ENCODE results near the gene FAM181A.

The FAM181A gene

DNA sequence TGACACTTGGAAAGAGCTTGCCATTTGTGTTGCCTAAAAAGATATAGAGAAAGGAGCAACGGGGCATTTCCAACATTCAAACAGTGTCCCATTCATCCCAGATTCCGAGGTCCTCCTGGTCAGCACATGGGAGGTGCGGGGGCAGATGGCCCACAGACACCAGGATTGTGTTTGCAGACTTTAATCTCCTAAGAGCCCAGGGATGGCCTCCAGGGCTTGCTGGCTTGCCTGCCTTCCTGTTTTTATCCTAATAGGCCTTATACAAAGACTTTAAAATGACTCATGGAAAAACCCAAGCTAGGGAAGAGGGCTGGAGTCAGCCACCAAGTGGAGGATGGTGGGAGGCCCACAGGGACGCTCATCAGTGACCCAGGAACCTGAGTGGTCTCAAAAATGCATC, 21.5 kb upstream of the FAM181A start:
- DNase-seq: peak; percentile 73

DNA sequence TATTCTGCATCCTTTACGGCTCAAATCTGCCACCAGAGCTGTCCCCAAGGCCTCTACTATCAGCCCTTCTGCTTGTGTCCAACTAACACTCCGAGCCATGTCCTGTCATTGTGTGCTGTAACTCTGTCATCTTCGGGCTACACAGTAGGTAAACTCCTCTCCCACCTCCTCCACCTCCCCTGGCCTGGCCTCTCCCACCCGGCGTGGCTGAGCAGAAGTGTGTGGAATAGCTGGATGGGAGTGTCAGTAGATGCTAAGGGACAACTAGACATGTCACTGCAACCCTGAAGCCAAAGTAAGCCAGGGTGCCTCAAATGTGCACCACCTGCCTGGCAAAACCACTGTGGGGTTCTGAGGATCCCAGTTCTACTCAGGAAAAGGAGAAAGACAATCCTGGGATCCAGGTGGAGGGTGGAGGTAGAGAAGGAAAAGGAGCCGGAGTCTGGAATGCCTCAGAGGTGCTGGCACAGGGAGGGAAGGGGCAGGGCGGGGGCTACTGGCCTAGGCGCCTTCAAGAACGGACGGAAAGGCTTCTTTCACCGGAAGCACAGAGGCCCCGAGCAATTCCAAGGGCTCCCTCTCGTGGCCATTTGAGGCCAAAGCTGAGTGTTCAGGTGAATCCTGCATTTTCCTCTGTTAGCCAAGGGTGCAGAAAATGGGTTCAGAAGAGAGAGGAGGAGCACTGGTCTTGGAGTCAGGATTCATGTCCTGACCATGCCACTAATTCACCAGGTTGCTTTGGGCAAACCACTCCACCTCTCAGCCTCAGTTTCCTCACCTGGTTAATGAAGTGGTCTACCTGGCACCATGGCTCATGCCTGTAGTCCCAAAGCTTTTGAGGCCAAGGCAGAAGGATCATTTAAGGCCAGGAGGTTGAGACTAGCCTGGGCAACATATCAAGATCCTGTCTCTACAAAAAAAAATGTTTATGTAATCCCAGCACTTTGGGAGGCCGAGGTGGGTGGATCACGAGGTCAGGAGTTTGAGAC, 20.5 kb upstream of the FAM181A start:
- DNase-seq: peak; percentile 76

DNA sequence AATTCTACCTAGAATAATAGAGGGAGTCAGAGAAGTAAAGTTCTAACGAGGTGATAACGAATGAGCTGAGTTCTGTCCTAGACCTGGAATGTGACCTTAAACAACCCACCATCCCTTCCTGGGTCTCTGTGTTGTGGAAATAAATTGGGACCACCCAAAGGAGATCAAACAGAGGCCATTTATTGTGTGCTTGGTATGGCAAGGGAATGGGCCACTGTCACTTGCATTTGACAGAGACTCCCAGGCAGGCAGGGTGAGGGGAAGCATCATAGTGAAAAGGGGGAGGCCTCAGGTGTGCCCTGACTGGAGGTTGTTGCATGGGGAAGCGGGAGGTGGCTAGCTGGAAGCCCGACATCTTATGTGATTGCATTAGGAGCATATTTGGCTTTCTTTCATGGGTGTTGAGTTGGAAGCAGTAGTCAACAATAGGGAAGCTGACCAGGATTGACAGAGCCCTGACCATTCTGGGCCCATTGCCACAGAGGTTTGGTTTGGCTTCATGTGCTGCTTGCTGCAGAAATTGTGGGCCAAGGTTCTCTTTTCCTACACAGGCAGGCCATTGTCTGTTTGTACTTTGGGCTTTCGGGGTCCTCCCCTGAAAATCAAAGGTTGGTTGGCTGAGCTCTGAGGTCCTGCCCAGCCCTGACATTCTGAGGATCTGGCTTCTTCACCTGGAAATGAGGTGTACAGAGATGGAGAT, 17.6 kb upstream of the FAM181A start:
- no peak for DNase-seq

DNA sequence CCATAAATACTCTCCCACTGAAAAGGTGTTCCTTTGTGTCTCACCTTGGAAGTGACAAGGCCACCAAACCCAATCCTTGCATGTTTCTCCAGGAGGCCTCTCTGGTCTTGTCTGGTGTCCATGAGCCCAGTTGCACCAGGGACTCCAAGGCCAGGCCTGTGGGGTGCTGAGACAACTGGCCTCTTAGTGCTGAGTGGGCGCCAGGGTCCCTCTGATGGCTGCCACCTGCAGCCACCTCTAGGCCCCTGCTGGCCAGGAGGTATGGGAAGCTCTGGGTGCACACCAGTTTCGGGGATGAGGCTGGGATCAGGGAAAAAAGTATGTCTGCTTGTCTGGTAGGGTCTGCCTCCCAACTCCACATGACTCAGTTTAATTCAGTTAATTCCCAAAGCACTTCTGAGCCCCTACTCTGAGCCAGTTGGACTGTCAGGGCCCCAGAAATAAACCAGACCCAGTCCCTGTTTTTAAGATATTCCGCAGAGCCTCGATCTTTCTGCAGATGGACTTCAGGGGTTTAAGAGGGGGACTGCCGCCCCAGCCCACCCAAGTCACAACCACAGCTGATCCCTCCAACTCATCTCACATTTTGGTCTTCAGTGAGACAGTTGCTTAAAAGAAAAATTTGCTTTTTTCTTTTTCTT, 15.0 kb upstream of the FAM181A start:
- no peak for DNase-seq

DNA sequence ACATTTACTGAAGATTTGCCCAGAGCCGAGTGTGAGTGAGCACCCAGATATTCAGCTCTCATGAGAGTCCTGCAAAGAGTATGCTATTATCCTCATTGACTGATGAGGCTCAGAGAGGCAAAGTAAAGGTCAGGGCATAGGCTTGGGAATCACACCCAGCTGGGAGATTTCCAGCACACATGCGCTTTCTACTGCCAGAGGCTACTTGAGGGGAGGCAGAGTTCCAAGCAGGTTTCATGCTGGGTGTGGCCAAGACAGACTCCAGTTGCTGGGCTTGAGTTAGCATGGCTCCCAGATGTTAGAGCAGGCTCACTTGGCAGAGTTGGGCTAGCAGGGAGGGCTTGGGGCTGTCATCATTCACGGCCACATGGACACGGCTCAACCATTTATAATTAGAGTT, 14.4 kb upstream of the FAM181A start:
- no peak for DNase-seq

DNA sequence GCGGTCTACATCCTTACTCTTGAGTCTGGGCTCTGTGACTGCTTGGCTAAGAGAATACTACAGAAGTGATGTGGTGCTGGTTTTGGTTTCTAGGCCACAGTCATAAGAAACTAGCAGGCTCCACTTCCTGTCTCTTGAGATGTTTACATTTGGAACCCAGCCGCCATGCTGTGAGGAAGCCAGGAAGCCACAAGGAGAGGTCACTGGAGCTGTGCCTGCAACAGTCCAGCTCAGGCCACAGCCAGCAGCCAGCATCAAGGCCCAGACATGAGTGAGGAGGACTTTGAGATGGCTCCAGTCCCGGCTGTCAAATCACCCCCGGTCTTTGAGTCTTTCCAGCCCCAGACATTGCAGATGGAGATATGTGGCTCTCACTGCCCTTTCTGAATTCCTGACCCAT, 12.9 kb upstream of the FAM181A start:
- DNase-seq: no peak

DNA sequence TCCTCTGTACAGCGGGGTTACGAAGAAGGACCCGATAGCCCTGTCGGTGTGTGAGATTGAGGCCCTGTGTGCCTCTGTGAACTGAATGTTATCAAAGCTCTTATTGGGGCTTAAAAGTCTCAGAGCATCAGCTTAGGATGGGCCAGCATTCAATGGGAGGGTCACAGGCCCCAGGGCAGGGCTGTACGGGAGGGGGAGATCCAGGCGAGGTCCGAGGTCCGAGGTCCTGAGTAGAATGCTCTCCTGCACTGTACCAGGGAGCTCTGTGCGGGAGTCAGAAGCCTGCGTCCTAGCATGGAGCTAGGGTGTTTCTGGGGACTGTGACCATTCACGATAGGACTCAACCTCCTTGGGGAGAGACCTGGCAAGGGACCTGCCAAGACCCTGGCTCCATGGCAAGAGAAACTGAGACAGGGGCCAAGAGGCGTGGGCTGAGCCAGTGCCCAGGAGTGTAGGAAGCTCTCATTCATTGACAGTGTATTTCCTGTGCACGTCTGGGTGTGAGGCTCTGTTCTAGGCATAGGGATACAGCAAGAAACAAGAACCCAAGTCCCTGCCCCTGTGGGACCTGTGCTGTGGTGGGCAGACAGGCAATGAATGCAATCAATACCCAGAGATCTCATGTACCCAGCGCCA, 12.0 kb upstream of the FAM181A start:
- no peak for DNase-seq

DNA sequence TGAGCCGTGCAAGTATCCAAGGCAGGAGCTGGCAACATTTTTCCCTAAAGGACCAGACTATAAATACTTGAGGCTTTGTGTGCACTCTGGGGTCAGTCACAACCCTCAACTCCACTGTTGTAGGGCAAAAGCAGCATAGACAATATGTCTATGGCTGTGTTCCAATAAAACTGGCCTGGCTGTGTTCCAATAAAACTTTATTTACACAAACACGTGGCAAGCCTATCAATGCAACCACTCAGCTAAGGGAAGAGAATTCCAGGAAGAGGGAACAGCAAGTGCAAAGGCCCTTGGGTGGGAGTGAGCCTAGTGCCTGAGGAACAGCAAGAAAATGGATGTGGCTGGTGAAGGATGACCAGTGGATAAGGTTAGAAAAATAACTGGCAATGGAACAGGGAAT, 11.3 kb upstream of the FAM181A start:
- no peak for DNase-seq

DNA sequence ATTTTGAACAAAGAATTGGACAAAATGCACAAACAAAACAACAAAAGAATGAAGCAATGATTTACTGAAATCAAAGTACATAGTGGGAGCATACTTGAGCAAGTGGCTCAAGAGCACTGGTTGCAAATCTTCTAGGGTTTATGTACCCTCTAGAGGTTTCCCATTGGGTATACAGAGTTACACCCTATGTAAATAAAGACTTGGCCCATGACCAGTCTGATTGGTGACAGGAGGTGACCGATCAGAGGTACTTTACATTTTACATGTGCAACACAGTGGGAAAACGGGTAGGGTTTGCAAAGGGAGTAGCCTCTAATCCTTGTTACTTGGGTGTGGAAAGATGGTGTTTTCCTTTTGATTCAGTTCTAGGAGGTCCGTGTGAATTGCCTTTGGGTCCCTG, 10.6 kb upstream of the FAM181A start:
- DNase-seq: no peak

DNA sequence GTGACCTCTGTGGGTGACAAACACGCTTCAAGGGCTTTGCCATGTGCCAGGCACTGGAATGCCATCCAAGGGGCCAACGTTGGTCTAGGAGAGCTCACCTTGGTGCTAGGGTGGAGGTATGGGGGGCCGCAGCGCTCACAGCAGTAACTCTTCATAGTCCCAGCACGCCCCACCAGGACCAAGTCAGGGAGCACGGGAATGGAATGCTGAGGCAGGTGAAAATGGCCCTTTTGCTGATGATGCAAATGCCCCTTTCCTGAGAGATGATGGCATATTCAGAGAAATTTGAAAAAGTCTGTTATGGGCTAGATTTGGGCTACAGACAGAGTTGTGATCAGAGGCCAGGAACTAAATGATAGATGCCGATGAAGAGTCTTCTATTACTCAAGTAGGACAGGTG, 10.0 kb upstream of the FAM181A start:
- DNase-seq: no peak

DNA sequence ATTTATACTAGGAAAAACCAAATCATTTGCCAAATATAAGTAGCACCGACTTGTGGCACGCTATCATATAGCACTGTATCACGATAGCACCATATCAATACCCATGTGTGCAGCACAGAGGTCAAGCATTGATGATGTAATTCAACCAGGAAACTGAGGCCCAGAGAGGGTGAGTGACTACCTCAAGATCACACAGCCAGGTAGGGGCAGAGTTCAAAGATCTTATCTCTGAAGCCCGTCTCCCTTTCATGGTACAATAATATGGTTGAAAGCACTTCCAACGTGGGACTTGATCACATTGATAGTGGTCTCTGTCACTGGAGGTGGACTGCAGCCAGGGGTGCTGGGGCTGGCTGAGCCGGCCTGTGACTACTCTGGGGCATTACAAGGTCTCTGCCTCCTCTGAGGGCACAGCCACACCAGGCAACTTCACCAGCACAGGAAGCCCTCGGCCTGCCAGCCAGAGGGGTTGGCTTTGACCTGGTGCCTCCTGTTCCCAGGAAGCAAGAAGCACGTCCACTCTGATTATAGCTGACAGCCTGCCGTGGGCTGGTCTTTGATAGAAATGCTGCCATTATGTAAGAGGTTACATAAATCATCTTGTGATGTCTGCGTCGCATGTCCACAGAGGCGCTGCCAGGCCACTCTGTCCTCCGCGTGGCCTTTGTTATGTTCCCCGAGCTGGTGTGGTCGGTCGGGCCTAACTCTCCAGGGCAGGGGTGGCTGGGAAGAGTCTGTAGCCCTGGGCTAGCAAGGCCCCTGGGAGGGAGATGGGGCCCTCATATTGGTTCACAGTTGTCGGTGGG, 5.9 kb upstream of the FAM181A start:
- DNase-seq: no peak

DNA sequence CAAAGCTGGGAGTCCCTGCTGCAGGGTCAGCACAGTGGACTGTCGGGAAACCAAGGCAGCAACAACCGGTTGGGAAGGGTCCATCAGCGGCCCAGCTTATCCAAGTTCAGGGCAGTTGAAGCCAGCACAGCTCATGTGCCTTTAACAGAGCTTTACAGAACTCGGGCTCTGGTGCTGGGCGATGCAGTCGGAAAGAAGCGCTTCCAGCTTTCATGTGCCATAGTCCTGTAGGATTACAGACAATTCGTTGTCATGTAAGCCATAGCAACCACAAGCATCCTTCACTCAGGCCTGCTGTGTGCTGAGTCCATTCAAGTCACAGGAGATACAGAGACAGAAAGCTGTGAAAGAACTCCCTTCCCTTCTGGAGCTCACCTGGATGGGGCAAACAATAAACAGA, 3.5 kb upstream of the FAM181A start:
- no peak for DNase-seq

DNA sequence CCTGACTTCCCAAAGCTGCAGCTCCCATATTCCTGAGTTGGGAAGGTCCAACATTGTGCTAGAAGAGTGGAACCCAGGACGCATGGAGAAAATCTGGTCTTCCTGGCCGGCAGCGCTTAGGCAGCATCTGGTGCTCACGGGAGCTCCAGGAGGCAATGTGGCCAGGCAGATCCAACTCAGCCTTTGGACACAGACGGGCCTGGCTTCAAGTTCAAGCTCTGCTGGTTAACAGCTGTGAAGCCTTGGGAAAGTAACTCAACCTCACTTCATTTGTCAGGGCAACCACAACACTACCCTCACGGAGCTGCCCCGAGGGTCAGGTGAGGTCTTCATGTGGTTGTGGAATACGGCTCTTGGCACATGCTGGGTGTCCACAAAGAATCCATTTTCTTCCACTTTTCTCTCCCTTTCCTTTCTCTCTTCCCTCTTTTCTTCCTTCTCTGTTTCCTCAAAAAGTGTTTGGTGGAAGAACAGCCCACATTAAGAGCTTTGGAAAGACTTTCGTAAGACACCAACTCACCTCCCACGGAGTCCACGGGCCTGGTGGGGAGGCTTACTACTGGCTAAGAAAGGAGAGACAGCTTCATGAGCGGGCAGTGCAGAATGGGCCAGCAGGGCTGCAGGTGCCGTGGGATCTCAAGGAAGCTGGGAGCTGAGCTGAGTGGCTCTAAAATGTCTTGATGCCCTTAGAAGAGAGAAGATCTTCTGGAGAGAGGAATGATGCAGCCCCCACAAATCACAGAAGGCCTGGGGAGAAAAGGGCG, 2.4 kb upstream of the FAM181A start:
- DNase-seq: no peak

DNA sequence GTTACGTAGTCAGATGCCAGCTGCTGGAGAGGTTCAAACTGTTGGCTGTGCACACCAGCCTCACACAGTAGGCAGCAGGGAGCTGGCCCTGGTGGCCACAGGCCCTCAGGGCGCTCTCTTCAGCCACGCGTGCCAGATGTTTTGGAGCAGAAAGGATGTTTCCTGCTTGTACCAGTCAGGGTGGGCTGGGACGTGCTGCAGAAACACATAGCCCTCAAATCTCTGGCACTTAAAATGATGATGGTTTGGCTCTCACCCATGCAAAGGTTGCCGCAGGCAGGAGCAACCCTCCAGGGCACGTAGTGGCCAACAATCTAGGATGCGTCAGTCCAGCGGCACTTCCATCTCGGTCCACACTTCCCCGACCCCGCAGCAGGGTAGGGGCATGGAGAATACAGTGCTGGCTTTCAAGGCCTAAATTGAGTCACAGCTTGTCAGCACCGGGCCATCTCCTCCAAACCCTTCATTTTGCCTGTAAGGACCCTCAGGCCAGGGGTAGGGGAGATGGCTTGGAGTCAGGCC, 1.7 kb upstream of the FAM181A start:
- no peak for DNase-seq

DNA sequence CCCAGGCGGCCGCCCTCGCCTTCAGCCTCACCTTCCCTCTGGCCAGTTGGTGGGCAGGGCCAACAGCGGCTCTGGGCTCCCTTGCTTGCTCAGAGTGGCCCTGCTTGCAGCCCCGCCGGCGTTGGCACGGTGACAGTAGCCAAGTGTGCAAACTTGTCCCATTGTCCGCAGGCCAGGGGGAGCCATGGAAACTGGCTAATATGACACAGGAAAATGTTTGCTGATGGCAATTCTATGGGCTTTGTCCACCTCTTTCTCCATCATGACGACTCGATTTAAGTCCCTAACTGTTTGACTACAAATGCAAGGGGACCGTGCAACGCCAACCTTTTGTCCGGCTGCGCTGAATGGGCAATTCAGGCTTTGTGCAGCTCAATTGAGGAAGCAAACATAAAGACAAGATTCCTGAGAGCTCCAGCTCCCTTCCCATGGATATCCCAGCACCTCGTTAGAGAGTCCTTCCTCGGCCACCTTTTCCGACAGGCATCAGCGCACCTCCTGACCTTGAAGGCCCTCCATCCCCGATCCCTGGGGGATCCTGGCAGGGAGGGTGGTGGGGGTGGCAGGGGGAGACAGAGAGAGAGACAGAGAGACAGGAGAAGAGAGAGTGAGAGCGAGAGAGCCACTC, 785 bp upstream of the FAM181A start:
- no peak for DNase-seq

DNA sequence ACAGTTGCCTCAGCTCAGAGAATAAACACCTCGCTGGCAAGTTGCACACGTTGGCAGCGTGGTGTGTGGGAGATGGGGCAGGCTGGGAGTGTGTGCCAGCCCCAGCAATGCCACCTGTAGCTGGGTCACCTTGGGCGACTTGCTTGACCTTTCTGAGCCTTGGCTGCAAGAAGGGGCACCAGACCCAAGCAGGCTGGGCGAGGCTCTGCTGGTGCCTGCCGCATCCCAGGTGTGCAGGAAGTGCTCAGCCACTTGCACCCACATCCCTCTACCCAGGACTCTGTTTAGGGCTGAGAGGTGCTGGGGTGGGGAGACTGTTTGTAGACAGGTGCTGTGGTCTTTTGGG, 629 bp downstream of the FAM181A start:
- no peak for DNase-seq

DNA sequence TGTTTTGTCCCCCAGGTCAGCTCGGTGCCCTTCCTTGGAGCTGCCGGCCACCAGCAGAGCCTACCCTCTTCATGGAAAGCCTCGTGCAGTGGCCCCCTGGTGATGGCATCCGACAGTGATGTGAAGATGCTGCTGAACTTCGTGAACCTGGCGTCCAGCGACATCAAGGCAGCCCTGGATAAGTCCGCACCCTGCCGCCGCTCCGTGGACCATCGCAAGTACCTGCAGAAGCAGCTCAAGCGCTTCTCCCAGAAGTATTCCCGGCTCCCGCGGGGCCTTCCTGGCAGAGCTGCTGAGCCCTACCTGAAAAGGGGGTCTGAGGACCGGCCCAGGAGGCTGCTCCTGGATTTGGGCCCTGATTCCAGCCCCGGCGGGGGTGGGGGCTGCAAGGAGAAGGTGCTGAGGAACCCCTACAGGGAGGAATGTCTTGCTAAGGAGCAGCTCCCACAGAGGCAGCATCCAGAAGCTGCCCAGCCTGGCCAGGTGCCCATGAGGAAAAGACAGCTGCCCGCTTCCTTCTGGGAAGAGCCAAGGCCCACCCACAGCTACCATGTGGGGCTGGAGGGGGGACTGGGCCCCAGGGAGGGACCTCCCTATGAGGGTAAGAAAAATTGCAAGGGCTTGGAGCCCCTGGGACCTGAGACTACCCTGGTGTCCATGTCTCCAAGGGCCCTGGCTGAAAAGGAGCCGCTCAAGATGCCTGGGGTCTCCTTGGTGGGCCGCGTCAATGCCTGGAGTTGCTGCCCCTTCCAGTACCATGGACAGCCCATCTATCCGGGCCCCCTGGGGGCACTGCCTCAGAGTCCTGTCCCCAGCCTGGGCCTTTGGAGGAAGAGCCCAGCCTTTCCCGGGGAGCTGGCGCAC, 1.3 kb downstream of the FAM181A start:
- no peak for DNase-seq

DNA sequence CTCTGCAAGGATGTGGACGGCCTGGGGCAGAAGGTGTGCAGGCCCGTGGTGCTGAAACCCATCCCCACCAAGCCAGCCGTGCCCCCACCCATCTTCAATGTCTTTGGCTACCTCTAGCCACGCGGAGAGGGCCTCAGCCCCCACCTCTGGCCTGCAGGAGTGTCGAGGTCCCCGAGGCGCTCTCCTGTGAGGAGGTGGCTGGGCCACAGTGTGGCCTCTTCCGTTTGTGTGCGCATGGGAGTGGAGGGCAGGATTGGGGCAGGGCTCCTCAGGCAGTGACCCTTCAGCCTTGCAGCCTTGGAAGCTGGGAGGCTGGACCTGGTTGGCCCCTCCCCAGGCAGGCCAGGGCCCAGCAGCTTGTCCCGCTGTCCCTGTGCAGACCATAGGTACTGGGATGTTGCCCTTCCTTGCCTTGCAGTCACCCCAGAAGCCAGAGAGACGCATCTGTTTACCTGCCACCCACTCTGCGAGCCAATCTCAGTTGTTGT, 1.9 kb downstream of the FAM181A start:
- DNase-seq: no peak

DNA sequence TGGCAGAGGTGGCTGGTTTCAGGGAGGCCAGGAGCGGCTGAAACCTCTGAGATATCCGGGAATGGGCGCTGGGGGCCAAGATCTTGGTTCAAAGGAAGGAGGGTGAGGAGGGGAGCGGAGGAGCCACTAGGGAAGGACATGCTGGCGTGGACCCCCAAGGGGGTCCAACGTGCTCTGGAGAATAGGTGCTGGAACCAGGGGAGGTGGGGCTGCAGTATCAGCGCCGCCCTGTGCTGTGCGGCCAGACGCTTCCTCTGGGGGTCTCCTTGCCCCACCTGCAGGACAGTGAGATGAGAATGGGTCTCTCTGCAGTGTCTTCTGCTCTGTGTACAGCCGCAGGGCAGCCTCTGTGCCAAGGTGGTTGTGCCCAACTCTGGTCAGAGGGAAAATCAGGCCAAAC, 2.5 kb downstream of the FAM181A start:
- no peak for DNase-seq

Data from NCI-H82 (cell line).